H9 (cell line): ENCODE measurements around the gene TOR1A. TPM values are rescaled to one million over a fixed set of nuclear protein-coding genes. Genes with fewer than 3 reads are reported as not detected.

Experiments
- DNase-seq: peaks from one replicate; pipeline ENCODE4 v3.0.0-alpha.2; 2017
- H2AFZ ChIP-seq: one replicate; pipeline ENCODE4 v1.6.1; 2013; ENCODE audit warnings: mild to moderate bottlenecking, low read length, control low read depth, moderate library complexity
- H2AK5ac ChIP-seq: 2 replicates; pipeline ENCODE4 v1.6.1; 2013; ENCODE audit warnings: low read length, control low read depth, mixed read lengths; ENCODE audit not compliant: insufficient read length
- H2BK120ac ChIP-seq: one replicate; pipeline ENCODE4 v1.6.1; 2013; ENCODE audit warnings: low read depth, mild to moderate bottlenecking, low read length, control low read depth, inconsistent platforms; ENCODE audit not compliant: poor library complexity, severe bottlenecking
- H2BK12ac ChIP-seq: 2 replicates; pipeline ENCODE4 v1.6.1; 2013; ENCODE audit warnings: low read length, control low read depth, mixed read lengths, low read depth; ENCODE audit not compliant: insufficient read length
- H2BK15ac ChIP-seq: 2 replicates; pipeline ENCODE4 v1.6.1; 2013; ENCODE audit warnings: low read depth, low read length, control low read depth
- H2BK20ac ChIP-seq: one replicate; pipeline ENCODE4 v1.6.1; 2013; ENCODE audit warnings: low read depth, mild to moderate bottlenecking, low read length, control low read depth, inconsistent platforms; ENCODE audit not compliant: poor library complexity, severe bottlenecking
- H2BK5ac ChIP-seq: 2 replicates; pipeline ENCODE4 v1.6.1; 2013; ENCODE audit warnings: low read length, control low read depth, mixed read lengths; ENCODE audit not compliant: insufficient read length
- H3K14ac ChIP-seq: 2 replicates; pipeline ENCODE4 v1.6.1; 2013; ENCODE audit warnings: low read length, control low read depth; ENCODE audit not compliant: insufficient read depth
- H3K18ac ChIP-seq: 2 replicates; pipeline ENCODE4 v1.6.1; 2013; ENCODE audit warnings: low read depth, mild to moderate bottlenecking, mixed read lengths, low read length, control low read depth; ENCODE audit not compliant: insufficient read length
- H3K23ac ChIP-seq: 2 replicates; pipeline ENCODE4 v1.6.1; 2013; ENCODE audit warnings: low read length, control low read depth, mixed read lengths, low read depth; ENCODE audit not compliant: insufficient read length
- H3K23me2 ChIP-seq: 2 replicates; pipeline ENCODE4 v1.6.1; 2013; ENCODE audit warnings: low read depth, mild to moderate bottlenecking, mixed read lengths, low read length, control low read depth; ENCODE audit not compliant: insufficient read length, poor library complexity, severe bottlenecking
- H3K27ac ChIP-seq: 2 replicates; pipeline ENCODE4 v1.5.1; 2013; ENCODE audit warnings: low read length, control low read depth, mixed read lengths, low read depth; ENCODE audit not compliant: insufficient read length
- H3K27me3 ChIP-seq: 2 replicates; pipeline ENCODE4 v1.6.1; 2013; ENCODE audit warnings: low read length, control low read depth, inconsistent platforms; ENCODE audit not compliant: insufficient read depth
- H3K4ac ChIP-seq: 2 replicates; pipeline ENCODE4 v1.6.1; 2013; ENCODE audit warnings: low read depth, mild to moderate bottlenecking, control low read depth, inconsistent platforms, low read length, moderate library complexity
- H3K4me1 ChIP-seq: 2 replicates; pipeline ENCODE4 v1.6.1; 2013; ENCODE audit warnings: low read length, control low read depth, inconsistent platforms; ENCODE audit not compliant: insufficient read depth
- H3K4me2 ChIP-seq: 2 replicates; pipeline ENCODE4 v1.6.1; 2013; ENCODE audit warnings: low read length, control low read depth, mixed read lengths; ENCODE audit not compliant: insufficient read length, insufficient read depth
- H3K56ac ChIP-seq: 2 replicates; pipeline ENCODE4 v1.6.1; 2013; ENCODE audit warnings: low read depth, mild to moderate bottlenecking, mixed read lengths, low read length, control low read depth; ENCODE audit not compliant: insufficient read length
- H3K79me1 ChIP-seq: 2 replicates; pipeline ENCODE4 v1.6.1; 2013; ENCODE audit warnings: low read depth, mild to moderate bottlenecking, moderate library complexity, low read length, control low read depth, inconsistent platforms; ENCODE audit not compliant: insufficient read depth, poor library complexity, severe bottlenecking
- H3K79me2 ChIP-seq: 2 replicates; pipeline ENCODE4 v1.6.1; 2013; ENCODE audit warnings: low read length, control low read depth, inconsistent platforms; ENCODE audit not compliant: insufficient read depth
- H3K9ac ChIP-seq: 2 replicates; pipeline ENCODE4 v1.6.1; 2013; ENCODE audit warnings: low read length, control low read depth, mixed read lengths; ENCODE audit not compliant: insufficient read length; ENCODE audit errors: extremely low read depth
- H3K9me3 ChIP-seq: one replicate; pipeline ENCODE4 v1.6.1; 2013; ENCODE audit warnings: low read depth, low read length, inconsistent platforms; ENCODE audit not compliant: control insufficient read depth
- H3T11ph ChIP-seq: one replicate; pipeline ENCODE4 v1.6.1; 2013; ENCODE audit warnings: mild to moderate bottlenecking, low read length, control low read depth, inconsistent platforms
- H4K20me1 ChIP-seq: one replicate; pipeline ENCODE4 v1.6.1; 2013; ENCODE audit not compliant: control insufficient read depth, insufficient read length, insufficient read depth
- H4K5ac ChIP-seq: 2 replicates; pipeline ENCODE4 v1.6.1; 2013; ENCODE audit warnings: low read depth, mild to moderate bottlenecking, mixed read lengths, low read length, control low read depth; ENCODE audit not compliant: insufficient read length
- H4K8ac ChIP-seq: replicated peaks from 2 replicates; pipeline ENCODE4 v1.6.1; 2013; ENCODE audit warnings: low read length, control low read depth, mixed read lengths, low read depth; ENCODE audit not compliant: insufficient read length
- H4K91ac ChIP-seq: 2 replicates; pipeline ENCODE4 v1.6.1; 2013; ENCODE audit warnings: low read depth, mild to moderate bottlenecking, moderate library complexity, mixed read lengths, low read length, control low read depth; ENCODE audit not compliant: insufficient read length
- H3K27ac Mint-ChIP-seq, 3 experiments: 2 replicates in 2 of 3; 3 replicates in 1 of 3; pipeline ENCODE4 v1.8.0; 2020 to 2021; ENCODE audit warnings: mixed read lengths in 3 of 3, mild to moderate bottlenecking in 1 of 3, moderate library complexity in 1 of 3
- H3K27me3 Mint-ChIP-seq: 2 replicates; pipeline ENCODE4 v1.8.0; 2021; ENCODE audit warnings: low read depth, mild to moderate bottlenecking, moderate library complexity, mixed read lengths
- H3K36me3 Mint-ChIP-seq, 3 experiments: 2 replicates in 2 of 3; 3 replicates in 1 of 3; pipeline ENCODE4 v1.8.0; 2020 to 2021; ENCODE audit warnings: low read depth in 3 of 3, mixed read lengths in 3 of 3; ENCODE audit not compliant: insufficient read depth in 1 of 3
- H3K4me1 Mint-ChIP-seq, 2 experiments: 2 replicates each; pipeline ENCODE4 v1.8.0; 2020; ENCODE audit warnings: mixed read lengths in 2 of 2
- H3K4me3 Mint-ChIP-seq, 2 experiments: 2 replicates in 1 of 2; 3 replicates in 1 of 2; pipeline ENCODE4 v1.8.0; 2020 to 2021; ENCODE audit warnings: mild to moderate bottlenecking in 2 of 2, mixed read lengths in 2 of 2, moderate library complexity in 1 of 2
- H3K9me3 Mint-ChIP-seq, 2 experiments: 2 replicates in 1 of 2; 3 replicates in 1 of 2; pipeline ENCODE4 v1.8.0; 2020; ENCODE audit warnings: mild to moderate bottlenecking in 2 of 2, mixed read lengths in 2 of 2, moderate library complexity in 1 of 2
- WGBS: extraction: QIAGEN DNeasy Blood & Tissue Kit; methylation state at CpG from one replicate; pipeline ENCODE4 v1.1.7; 2013; ENCODE audit warnings: missing lambda C conversion rate, low lambda C conversion rate, mixed read lengths; ENCODE audit not compliant: insufficient read length; ENCODE audit errors: extremely low coverage; 5-methylcytosine and 5-hydroxymethylcytosine counted together
- total RNA-seq: library from RNA; stranded (reverse); gene quantifications from 2 replicates; pipeline ENCODE4 v1.2.1, GENCODE V29; 2021
- TF ChIP-seq, protein P1 (sequence below): fragments of 200-600 bp; sonication (generic); conservative IDR thresholded peaks from 3 replicates; pipeline ENCODE4 v1.8.0; 2021; ENCODE audit warnings: antibody characterized with exemption, mild to moderate bottlenecking

Gene TOR1A
- total RNA-seq, 1 experiment from 2014 or later = 60.1 TPM

DNA sequence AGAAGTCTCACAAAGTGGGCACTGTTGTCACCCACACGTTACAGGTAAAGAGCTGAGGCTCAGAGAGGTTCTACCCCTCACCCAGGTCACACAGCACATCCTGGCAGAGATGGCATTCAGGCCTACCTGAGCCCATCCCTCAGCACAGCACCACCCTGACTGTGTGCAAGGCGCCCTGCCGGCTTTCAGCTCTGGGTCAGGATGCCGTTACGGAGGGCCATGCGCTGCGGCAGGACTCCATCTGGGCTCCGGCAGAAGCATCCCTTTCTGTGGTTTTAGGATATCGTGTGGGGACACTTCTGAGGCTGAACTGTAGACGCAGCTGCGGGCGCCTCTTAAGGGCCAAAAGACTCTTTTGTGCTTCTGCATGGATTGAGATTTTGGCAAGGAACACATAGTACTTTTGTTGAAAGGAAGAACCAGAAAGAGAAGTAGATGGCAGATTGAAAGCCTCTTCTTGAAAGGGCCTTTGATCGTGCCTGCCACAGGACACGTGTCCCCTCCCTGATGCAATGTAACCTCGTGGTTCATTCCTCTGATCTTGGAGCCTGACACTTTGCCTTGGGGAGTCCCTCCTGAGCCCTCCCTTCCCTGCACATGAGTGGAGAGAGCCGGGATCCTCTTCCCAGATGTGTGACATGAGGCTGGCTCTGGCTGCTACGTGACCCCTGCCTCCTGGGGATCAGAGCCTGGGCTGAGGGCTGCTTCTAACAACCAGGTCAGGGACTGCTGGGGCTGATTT, 42.6 kb upstream of the TOR1A start:
- no peaks in the 10 kb centered on the region for H3K79me1 ChIP-seq
- H3T11ph ChIP-seq = no peak overlapping the region
- no peaks in the 10 kb centered on the region for H4K20me1 ChIP-seq
- H3K79me2 ChIP-seq = no peaks in the 10 kb centered on the region
- WGBS = no CpG with 5 or more reads among the region's 17 CpGs
- H3K4me1 ChIP-seq = no peaks in the 10 kb centered on the region
- no peak for DNase-seq
- no peak overlapping the region for H2AFZ ChIP-seq
- H2AK5ac ChIP-seq = no peak overlapping the region
- no peak overlapping the region for H2BK20ac ChIP-seq
- no peak overlapping the region for H2BK5ac ChIP-seq
- TF ChIP-seq, protein P1, sequence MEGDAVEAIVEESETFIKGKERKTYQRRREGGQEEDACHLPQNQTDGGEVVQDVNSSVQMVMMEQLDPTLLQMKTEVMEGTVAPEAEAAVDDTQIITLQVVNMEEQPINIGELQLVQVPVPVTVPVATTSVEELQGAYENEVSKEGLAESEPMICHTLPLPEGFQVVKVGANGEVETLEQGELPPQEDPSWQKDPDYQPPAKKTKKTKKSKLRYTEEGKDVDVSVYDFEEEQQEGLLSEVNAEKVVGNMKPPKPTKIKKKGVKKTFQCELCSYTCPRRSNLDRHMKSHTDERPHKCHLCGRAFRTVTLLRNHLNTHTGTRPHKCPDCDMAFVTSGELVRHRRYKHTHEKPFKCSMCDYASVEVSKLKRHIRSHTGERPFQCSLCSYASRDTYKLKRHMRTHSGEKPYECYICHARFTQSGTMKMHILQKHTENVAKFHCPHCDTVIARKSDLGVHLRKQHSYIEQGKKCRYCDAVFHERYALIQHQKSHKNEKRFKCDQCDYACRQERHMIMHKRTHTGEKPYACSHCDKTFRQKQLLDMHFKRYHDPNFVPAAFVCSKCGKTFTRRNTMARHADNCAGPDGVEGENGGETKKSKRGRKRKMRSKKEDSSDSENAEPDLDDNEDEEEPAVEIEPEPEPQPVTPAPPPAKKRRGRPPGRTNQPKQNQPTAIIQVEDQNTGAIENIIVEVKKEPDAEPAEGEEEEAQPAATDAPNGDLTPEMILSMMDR = no peak
- no peak overlapping the region for H3K9ac ChIP-seq
- no peak overlapping the region for H4K91ac ChIP-seq
- no peaks in the 10 kb centered on the region for H3K27me3 ChIP-seq
- no peak overlapping the region for H4K8ac ChIP-seq
- Mint-ChIP-seq H3K36me3 (peaks cover 8 to 33% (median 27%) of the 10 kb centered on the region in 3 experiments; a peak in 6 of 7 replicates), H3K9me3 (no peaks in the 10 kb centered on the region), H3K27ac (peak overlapping the region in 2 of 3 experiments; percentile 72 to 89; a peak in 3 of 7 replicates), H3K4me3 (no peak overlapping the region), H3K4me1 (no peaks in the 10 kb centered on the region), H3K27me3 (no peaks in the 10 kb centered on the region)
- H3K14ac ChIP-seq = no peak overlapping the region
- no peak overlapping the region for H2BK15ac ChIP-seq
- H2BK12ac ChIP-seq = no peak overlapping the region
- H3K9me3 ChIP-seq = no peaks in the 10 kb centered on the region
- no peak overlapping the region for H2BK120ac ChIP-seq
- H3K18ac ChIP-seq = no peak overlapping the region
- no peak overlapping the region for H3K23ac ChIP-seq
- H3K27ac ChIP-seq = no peak overlapping the region
- H3K56ac ChIP-seq = no peak overlapping the region
- H3K4ac ChIP-seq = no peak overlapping the region
- H4K5ac ChIP-seq = no peak overlapping the region
- no peaks in the 10 kb centered on the region for H3K23me2 ChIP-seq
- H3K4me2 ChIP-seq = no peak overlapping the region
